ACHN (cell line): ENCODE data around the gene SMIM30.
"Not testable (repeated sequence)": the region's sequence is repeated elsewhere in the genome, so short reads cannot be mapped to it uniquely, and the experiment has no call there.

Source experiments
- DNase-seq: peaks from one replicate; pipeline ENCODE4 v3.0.0-alpha.2; 2015
- in situ Hi-C: cut with HindIII; loops from 2 replicates; pipeline ENCODE4 v1.10.0; 2017; ENCODE audit warnings: low sequenced_read_pairs, low pct_ligation_motif_present, low pct_unique_long_range_greater_than_20kb

SMIM30 gene

DNA sequence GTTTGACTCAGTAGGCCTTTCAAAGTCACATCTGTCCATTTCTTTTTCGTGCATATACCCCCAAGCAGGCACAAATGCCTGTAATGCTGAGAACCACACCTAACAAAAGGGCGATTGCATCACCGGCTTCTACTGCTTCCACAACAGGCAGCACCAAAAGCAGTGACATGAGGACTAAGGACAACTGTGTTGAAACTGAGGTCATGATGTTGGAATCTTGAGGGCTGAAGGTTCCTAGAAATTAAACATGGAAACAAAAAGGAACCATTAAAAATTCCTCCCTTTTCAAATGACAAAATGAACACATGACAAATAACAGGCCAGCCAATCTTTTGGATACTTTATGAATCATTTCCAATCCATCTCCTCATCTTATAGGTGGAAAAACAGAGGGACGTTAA lies 980 bp downstream of the SMIM30 start:
- DNase-seq, in situ Hi-C loops: not testable (repeated sequence)

DNA sequence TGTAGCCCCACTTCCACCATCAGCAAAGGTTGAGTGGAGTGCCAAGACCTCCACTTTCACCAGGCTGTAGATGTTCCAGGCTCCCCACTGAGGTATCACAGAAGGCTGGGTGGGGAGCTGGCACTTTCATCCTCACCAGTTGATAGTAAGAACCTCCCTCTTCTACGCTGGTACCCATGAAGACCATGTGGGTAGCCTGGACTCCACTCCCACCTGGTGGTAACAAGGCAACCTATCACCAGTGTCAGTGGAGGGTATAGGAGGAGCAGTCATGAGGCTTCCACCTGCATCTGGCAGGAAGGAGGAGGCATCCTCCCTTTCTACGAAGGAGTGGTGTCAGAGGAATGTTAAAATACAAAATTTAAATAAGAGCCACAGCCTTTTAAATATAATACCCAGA lies 4.4 kb downstream of the SMIM30 start:
- peak; percentile 43 for DNase-seq
- in situ Hi-C loops, result no loop called here

DNA sequence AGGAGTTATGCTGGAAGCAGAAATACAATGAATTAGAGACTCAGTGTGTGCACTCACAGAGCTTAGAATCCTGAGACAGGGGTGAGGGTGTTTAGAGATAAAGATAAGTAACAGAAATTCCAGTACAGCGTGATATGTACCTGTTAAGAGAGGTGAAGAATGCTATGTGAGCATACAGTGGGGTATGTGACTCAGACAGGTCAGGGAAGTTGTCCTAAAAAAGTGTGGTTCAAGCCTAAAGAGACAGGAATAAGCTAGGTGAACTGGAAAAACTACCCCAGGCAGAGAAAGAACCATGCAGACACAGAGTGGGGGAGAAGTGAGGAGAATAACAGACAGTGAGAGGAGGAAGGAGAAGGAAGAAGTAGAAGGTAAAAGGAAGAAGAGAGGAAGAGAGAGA lies 8.6 kb downstream of the SMIM30 start:
- DNase-seq, result no peak
- in situ Hi-C loops, result no loop called here

DNA sequence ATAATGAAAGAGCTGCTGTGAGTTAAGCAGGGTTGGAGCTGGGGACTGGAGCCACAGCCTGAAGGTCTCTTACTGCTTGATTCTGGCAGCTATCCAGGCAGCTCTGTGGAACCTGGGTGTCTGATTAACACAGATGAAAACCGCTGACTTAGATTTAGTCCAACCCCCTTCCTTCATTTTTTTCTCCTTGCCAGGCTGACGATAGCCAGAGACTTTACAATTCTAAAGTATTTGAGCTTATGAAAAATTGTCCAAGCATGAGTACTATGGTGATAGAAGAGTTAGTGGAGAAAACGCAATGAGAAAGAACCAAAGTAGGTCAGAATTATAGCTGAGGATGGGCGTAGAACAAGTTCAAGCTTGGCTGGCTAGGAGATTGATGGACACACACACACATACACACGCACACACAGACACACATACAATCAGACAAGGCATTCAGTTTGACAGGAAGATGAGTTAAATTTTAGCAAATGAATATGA lies 18.2 kb downstream of the SMIM30 start:
- no peak for DNase-seq
- in situ Hi-C loops, result no loop called here

DNA sequence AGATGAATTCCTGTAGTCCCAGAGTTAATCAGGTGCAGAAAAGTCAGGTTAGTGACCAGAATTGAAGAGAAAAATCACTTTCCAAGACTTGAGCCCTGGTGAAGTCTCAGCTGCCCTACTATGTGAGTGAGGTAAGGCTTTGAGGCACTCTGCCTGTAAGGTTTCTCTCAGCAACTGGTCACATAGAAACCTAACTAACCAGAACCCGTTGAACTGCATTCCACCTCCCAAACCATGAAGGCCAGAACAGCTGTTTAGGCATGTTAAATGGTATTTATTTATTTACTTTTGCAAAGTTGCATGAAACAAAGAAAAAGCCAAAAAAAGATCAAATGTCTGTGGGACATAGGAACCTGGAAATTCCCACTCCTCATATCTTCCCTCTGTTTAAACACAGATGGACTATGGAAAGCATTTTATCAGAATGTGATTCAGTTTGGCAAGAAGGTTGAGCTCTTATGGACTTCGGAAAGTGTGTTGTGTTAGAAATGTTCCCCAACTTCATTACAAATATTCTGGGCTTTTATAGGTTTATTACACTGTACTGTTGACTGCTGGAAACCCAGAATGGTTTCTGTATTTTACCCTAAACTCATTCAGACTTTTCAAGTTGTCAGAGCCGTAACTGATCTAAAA lies 19.0 kb downstream of the SMIM30 start:
- no peak for DNase-seq
- in situ Hi-C loops, result no loop called here

DNA sequence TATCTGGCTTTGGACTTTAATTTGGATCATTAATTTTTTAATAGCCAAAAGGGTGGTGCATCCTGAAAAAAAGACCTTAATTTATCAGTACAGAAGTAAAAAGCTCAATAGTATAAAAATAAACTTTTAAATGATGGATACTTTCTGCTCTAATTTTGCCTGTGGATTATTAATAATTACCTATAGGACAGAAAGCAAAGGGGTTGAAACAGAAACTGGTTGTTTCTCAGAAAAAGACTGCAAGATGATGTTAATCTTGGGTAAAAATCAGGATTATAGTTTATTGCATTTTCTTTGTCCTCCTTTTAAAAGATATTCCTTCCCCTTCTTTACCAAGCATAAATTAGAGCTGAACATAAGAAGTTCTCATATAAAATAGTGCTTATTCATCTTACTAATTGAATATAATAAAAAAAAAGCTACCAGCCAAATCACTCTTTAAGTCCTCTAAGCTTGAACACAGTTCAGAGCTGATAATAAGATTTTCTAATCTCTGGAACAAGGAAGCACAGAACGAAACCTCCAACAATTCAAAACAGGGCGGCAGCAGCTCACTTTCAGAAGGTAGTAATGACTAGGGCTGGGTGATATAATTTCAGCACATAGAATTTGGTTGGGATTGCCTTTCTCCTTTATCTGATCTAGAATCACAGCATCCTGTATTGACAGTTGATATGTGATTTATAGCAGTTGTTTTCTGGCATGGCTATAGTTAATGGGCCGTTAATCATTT lies 23.7 kb downstream of the SMIM30 start:
- in situ Hi-C loops, result no loop called here
- no peak for DNase-seq

DNA sequence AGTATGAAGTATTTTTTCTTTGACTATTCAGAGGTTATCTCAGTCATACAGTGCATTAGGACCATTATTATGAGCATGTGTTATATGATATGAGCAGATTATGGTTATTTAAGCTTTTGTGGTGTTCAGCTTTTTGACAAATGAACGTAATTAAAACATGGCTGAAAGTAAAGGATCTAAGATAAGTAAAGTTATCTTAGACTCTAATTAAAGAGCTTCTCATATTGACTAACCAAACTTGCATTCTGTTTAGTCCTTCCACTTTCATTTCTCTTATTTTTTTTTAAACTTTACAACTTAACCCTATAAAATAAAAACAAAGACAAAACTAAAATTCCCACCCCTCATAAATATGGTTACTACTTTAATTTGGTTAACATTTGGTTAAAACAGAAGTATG lies 24.8 kb downstream of the SMIM30 start:
- in situ Hi-C loops, result no loop called here
- DNase-seq, result no peak

DNA sequence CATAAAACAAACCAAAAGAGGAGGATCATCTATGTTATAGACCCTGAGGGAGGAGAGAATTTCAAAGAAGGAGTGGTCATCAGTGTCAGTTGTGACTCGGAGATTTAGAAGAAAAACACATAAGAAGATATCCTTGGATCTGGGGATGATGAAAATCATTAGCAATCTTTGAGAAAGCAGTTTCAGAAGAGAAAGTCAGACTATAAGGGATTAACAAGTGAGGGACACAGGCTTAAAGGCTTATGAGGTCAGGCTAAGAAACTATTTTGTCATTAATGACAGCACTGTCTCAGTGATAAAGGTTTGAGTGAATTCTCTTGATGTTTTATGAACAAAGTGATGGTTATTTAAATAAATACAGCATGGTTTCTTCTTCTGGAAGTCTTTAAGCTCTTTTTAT lies 25.6 kb downstream of the SMIM30 start:
- DNase-seq, result no peak
- in situ Hi-C loops, result no loop called here

DNA sequence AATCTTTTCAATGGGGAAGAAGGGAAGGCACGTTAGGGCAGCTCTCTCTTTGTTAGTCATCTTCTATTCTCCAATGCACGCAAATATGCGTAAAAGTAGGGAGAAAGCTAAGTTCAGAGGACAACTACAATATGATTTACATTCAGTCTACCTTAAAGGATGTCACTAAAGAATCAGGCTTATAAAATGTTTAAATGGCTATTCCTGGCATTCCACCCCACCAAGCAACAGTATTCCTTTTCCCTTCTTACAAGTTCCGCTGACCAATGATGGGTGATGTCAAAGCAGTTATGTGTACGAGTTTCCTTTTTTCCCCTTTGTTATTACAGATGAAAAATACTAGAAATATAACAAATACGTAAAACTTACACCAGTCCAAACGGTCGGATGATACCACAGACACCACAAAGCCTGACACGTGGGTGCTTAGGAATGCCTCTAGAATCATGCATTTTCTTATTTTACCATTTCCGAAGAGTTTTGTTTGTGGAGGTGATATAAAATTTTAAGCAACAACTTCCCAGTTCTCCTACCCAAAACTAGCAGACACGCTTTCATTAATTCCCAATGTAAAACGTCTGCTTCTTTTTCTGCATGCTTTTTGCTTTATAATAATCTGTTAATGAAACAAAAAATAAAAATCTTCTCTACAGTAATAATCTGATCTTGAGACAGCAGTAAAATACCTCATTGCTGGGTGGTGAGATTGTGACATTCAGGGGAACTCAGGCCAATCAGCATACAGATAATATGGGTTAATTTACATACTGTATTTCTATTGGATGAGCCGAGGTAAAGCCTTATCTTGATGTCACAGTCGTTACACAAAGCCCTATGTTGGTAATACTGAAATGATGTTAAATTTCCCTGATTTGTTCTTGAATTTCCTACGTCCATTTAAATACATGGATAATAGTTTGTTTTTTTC lies 31.0 kb downstream of the SMIM30 start:
- in situ Hi-C loops, result no loop called here
- DNase-seq, result peak; percentile 93

DNA sequence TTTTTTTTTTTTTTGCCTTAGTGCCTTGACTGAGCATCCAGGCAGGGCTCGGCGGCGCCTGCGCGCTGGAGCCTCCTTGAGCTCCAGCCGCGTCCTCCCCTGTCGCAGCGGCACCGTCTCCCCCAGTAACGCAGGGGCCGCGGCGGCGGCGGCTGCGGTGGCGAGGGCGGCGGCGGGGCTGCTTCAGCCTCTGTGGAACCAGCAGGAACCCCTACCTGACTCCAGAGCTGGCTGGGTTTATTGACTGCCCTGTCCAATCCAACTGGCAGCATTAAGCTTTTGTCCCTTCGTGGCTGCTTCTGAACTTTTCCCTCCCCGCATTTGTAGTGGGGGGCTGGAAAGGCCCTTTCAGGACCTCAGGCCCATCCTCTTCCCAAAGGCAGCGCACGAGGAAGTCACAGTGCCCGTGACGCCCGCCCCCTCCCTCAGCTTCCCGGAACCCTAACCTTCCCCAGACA lies 31.9 kb downstream of the SMIM30 start, which contains the start of gene GPR85:
Gene GPR85, minus strand, starts transcription at position 397 of the 458 bp plus-strand sequence. CDS start 2,106 bp downstream, outside the sequence.
- peak; percentile 87 for DNase-seq
- in situ Hi-C loops, result no loop called here

DNA sequence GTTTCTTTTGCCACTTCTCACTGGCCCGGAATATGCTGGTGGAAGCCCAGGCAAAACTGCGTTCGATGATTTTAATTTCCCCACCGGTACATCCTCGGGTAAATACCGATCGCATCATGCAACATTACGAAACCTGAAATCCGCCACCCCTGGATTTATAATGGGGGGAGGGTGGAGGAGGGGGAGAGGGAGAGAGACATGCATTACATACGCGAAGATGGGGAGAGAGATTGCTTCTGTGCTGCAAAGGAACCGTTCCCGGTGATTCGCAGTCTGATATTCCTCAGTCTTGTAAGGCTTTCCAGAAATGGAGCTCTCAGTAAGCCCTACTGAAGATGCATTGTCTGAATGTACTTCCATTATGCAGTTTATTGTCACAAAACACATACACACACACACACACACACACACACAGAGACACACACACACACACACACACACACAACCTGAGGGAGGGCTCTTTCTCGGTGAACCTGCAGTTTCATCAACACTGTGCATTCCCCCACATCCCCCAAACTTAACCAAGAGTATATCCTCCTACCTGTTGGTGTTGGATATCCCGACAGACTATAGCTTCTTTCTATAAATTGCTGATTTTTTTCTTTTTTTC lies 32.5 kb downstream of the SMIM30 start:
- in situ Hi-C loops, result no loop called here
- peak; percentile 37 for DNase-seq

DNA sequence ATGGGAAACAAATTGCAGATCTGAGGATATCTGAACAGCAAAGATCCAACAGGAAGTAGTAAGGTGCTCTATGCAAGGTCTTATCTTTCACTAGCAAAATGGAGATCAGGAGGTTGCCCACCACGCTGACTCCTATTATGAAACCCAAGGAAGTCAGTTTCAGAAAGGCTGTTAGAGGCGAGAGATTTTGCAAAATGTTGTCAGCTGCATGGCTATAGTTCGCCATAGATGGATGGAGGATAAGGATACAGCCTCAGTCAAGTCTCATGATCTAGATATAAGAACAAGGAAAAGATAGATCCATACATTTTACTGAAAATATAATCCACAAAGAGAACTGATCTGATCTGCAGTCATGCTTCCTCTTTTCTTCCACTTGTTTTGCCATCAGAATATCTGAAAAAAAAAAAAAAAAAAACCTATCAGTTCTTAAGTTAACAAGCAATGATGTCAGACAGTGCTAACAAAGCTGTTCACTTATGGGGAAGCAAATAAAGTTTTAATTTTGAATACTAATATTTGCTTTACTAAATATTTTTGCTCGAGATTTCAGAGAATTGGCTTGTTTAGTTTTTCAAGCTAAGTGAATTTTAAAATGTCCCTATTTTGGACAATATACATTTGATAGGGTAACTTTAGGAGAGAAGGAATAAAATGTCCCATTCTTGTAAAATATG lies 33.7 kb downstream of the SMIM30 start:
- in situ Hi-C loops, result no loop called here
- DNase-seq, result no peak

DNA sequence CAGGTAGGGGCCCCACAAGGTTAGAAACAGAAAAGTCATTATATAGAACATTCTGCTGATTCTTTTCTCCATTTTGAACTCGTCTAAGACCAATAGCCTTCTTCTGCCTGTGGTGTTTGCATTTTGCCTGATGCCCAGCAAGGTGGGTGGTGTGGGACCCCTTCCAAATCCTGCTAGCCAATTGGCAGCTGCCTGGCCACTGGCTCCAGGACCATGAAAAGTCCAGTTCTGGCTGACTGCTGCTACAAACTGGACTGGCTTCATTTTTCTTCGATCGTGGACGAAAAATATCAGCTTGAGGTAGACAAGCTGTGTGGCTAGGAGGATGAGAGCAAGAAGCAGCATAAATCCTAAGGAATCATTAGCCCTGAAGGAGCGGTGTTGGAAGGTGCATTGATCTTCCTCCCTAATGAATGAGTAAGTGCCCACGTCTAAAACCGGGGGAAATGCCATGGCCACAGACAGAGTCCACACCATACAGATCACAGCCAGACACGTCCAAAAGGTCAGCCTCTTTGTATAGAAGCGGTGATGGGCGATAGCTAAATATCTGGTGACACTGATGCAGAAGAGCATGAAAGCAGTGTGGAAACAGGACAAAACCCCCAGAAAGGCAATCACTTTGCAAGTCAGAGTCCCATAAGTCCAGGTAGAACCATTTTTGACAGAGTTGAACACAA lies 34.4 kb downstream of the SMIM30 start:
- in situ Hi-C loops, result no loop called here
- DNase-seq, result no peak

DNA sequence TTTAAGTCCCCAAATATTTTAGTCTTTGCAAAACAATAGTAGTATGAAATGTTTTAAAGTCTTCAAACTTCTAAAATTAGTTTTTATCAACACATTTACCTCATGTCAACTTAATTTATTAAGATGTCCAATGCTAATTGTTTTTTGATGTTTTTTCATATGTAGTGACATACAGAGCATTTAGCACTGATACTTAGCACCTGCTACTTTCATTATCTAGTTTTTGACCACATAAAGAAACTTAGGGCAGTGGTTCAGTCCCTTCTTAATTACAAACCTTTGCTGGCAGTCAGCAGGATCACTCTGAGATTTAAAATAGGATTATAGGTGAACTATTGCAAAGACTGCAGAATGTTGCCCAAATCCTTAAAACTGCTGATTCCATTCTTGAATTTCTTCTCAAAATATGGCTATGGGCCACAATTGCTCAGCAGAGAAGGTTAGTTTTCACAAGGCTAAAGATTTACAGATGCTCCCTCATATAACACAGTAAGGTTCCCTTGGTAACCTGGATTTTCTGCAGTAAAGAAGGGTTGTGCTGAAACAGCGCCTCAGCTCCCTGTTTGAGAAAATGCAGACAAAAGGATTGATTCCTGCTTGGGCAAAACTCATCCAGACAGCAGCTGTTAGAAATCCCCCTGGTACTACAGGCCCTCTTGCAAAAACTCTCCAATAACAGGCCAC lies 35.1 kb downstream of the SMIM30 start:
- DNase-seq, result no peak
- in situ Hi-C loops, result no loop called here

DNA sequence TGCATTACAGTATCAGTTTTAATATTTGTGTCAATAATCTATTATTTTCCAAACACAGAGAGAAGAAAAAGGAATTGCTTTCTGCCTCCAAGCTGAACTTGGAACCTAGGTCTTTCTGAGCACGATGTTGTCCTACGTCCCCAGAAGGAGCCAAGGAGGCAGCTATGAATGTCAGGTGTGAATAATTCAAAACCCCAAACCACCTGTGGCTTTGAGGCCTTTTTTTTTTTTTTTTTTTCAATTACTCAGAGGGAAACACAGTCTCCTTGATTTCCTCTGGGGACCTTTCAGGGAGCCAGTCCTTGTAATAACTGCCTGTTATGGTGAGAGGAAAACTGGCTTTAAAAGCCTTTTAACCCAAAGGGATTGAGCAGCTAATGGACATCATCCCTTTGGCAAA lies 40.0 kb downstream of the SMIM30 start:
- DNase-seq, result no peak
- in situ Hi-C loops, result no loop called here

DNA sequence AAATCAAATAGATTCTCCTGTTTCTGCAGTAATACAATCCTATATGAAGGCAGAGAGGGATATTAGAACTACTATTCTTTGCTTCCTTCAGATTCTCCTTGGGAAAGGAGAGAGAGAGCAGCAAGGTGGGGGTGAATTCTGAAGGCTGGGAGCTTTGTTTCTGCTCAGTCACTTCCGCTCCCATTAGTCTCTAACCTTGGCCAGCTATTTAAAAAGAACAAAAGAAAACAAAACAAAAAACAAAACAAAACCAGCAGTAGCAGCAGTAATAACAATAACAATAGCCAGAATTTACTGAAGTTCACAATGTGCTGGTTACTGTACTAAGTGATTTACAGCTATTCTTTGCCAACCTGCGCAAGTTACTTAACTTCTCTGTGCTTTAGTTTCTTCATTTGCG lies 41.7 kb downstream of the SMIM30 start:
- DNase-seq, result no peak
- in situ Hi-C loops, result no loop called here

DNA sequence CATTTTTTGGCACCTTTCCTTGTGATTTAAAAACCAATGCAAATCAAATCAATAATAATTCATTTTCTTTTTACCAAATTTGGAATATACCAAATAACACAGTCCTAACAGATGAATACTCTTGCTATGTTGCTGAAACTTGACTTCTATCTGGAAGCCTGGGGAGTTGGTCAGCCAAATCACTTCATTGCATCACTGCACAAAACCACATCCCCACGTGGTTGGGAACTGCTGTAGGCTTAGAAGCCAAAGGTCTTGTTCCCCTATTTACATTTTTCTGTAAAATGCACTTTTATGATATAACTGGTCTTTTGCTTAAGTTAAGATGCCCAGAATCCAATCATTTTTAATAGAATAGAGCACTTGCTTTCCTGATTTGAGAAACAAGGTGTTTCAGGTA lies 46.9 kb downstream of the SMIM30 start:
- in situ Hi-C loops, result no loop called here
- peak; percentile 40 for DNase-seq
